HEK293 (cell line): Measurements from ENCODE around the gene CPSF2.

Experiments
- CTCF ChIA-PET: fragments of 350-600 bp; formaldehyde crosslinking; extraction: SDS; loops from one replicate; lab custom pipeline; 2021; ENCODE audit warnings: antibody characterized with exemption; lab: Yijun Ruan, JAX
- POLR2A ChIA-PET: fragments of 300-600 bp; formaldehyde crosslinking; extraction: SDS; loops from one replicate; lab custom pipeline; 2020; ENCODE audit warnings: antibody characterized with exemption, inconsistent platforms; lab: Yijun Ruan, JAX
- H3K27ac ChIP-seq: fragments of 200-500 bp; sonication (Bioruptor generic); 2 replicates; pipeline ENCODE4 v1.5.1; 2014; ENCODE audit warnings: low read depth, low read length, control low read depth, inconsistent platforms; ENCODE audit errors: extremely low read depth
- H3K36me3 ChIP-seq, 2 experiments: fragments of 200-500 bp in 1 of 2; sonication (Bioruptor generic) in 1 of 2; 1 replicate in 1 of 2; 2 replicates in 1 of 2; pipeline ENCODE4 v1.5.1; 2014 to 2017; ENCODE audit warnings: inconsistent platforms in 2 of 2, low read length in 2 of 2; ENCODE audit not compliant: control insufficient read depth in 2 of 2, insufficient read depth in 1 of 2
- H3K4me1 ChIP-seq: fragments of 200-500 bp; sonication (Bioruptor generic); 2 replicates; pipeline ENCODE4 v1.5.1; 2014; ENCODE audit warnings: mild to moderate bottlenecking, low read length, inconsistent platforms; ENCODE audit not compliant: control insufficient read depth, insufficient read depth
- H3K4me3 ChIP-seq: 2 replicates; pipeline ENCODE4 v1.5.1; 2011; ENCODE audit warnings: low read depth, mild to moderate bottlenecking, control low read depth, low read length, moderate library complexity
- H3K9me3 ChIP-seq: fragments of 200-500 bp; sonication (Bioruptor generic); 2 replicates; pipeline ENCODE4 v1.5.1; 2014; ENCODE audit warnings: low read depth, low read length, inconsistent platforms; ENCODE audit not compliant: control insufficient read depth, insufficient read depth
- BCL11B ChIP-seq: fragments of 450-650 bp; formaldehyde crosslinking; IDR thresholded peaks from 2 replicates; pipeline ENCODE4 v1.5.1; 2016; ENCODE audit warnings: low read depth, missing biosample characterization, missing genetic modification characterization
- GLI4 ChIP-seq: fragments of 450-650 bp; formaldehyde crosslinking; IDR thresholded peaks from 2 replicates; pipeline ENCODE4 v1.5.1; 2016; ENCODE audit warnings: missing biosample characterization, missing genetic modification characterization
- GLIS1 ChIP-seq: fragments of 450-650 bp; formaldehyde crosslinking; IDR thresholded peaks from 2 replicates; pipeline ENCODE4 v1.5.1; 2016; ENCODE audit warnings: missing biosample characterization, missing genetic modification characterization
- KLF16 ChIP-seq: fragments of 450-650 bp; formaldehyde crosslinking; IDR thresholded peaks from 2 replicates; pipeline ENCODE4 v1.5.1; 2017; ENCODE audit warnings: missing biosample characterization, missing genetic modification characterization
- OVOL3 ChIP-seq: fragments of 450-650 bp; formaldehyde crosslinking; IDR thresholded peaks from 2 replicates; pipeline ENCODE4 v1.5.1; 2016; ENCODE audit warnings: missing biosample characterization, missing genetic modification characterization
- SP7 ChIP-seq: fragments of 450-650 bp; formaldehyde crosslinking; IDR thresholded peaks from 2 replicates; pipeline ENCODE4 v1.5.1; 2016; ENCODE audit warnings: missing biosample characterization, missing genetic modification characterization
- TCF7L2 ChIP-seq: IDR thresholded peaks from 2 replicates; pipeline ENCODE4 v1.6.1; 2011; ENCODE audit warnings: low read depth, mild to moderate bottlenecking, inconsistent platforms, low read length, moderate library complexity, borderline replicate concordance
- YY1 ChIP-seq: fragments of 450-650 bp; formaldehyde crosslinking; IDR thresholded peaks from 2 replicates; pipeline ENCODE4 v1.5.1; 2018; ENCODE audit warnings: missing biosample characterization, missing genetic modification characterization
- ZBTB48 ChIP-seq: fragments of 450-650 bp; formaldehyde crosslinking; IDR thresholded peaks from 2 replicates; pipeline ENCODE4 v1.5.1; 2016; ENCODE audit warnings: missing biosample characterization, missing genetic modification characterization
- ZEB2 ChIP-seq: fragments of 450-650 bp; formaldehyde crosslinking; IDR thresholded peaks from 2 replicates; pipeline ENCODE4 v1.5.1; 2016; ENCODE audit warnings: missing biosample characterization, missing genetic modification characterization
- ZFP37 ChIP-seq: fragments of 450-650 bp; formaldehyde crosslinking; IDR thresholded peaks from 2 replicates; pipeline ENCODE4 v1.5.1; 2016; ENCODE audit warnings: missing biosample characterization, missing genetic modification characterization
- ZFP69B ChIP-seq: fragments of 450-650 bp; formaldehyde crosslinking; IDR thresholded peaks from 2 replicates; pipeline ENCODE4 v1.5.1; 2016; ENCODE audit warnings: missing biosample characterization, missing genetic modification characterization
- ZNF121 ChIP-seq: fragments of 450-650 bp; formaldehyde crosslinking; IDR thresholded peaks from 2 replicates; pipeline ENCODE4 v1.5.1; 2016; ENCODE audit warnings: missing biosample characterization, missing genetic modification characterization
- ZNF169 ChIP-seq: fragments of 450-650 bp; formaldehyde crosslinking; IDR thresholded peaks from 2 replicates; pipeline ENCODE4 v1.5.1; 2016; ENCODE audit warnings: missing biosample characterization, missing genetic modification characterization
- ZNF23 ChIP-seq: fragments of 450-650 bp; formaldehyde crosslinking; IDR thresholded peaks from 2 replicates; pipeline ENCODE4 v1.5.1; 2016; ENCODE audit warnings: missing biosample characterization, missing genetic modification characterization, borderline replicate concordance
- ZNF266 ChIP-seq: fragments of 450-650 bp; formaldehyde crosslinking; IDR thresholded peaks from 2 replicates; pipeline ENCODE4 v1.5.1; 2016; ENCODE audit warnings: missing biosample characterization, missing genetic modification characterization, low read depth
- ZNF600 ChIP-seq: fragments of 450-650 bp; formaldehyde crosslinking; IDR thresholded peaks from 2 replicates; pipeline ENCODE4 v1.5.1; 2016; ENCODE audit warnings: missing biosample characterization, missing genetic modification characterization
- TF ChIP-seq, protein P1 (sequence below): fragments of 450-650 bp; formaldehyde crosslinking; IDR thresholded peaks from 2 replicates; pipeline ENCODE4 v1.5.1; 2016; ENCODE audit warnings: missing biosample characterization, missing genetic modification characterization
- TF ChIP-seq, protein P2 (sequence below): fragments of 450-650 bp; formaldehyde crosslinking; IDR thresholded peaks from 2 replicates; pipeline ENCODE4 v1.5.1; 2016; ENCODE audit warnings: missing biosample characterization, missing genetic modification characterization
- TF ChIP-seq, protein P3 (sequence below): fragments of 450-650 bp; formaldehyde crosslinking; IDR thresholded peaks from 2 replicates; pipeline ENCODE4 v1.5.1; 2016; ENCODE audit warnings: missing biosample characterization, missing genetic modification characterization
- TF ChIP-seq, protein P4 (sequence below): fragments of 450-650 bp; formaldehyde crosslinking; conservative IDR thresholded peaks from 2 replicates; pipeline ENCODE4 v1.5.1; 2016; ENCODE audit warnings: low read depth, missing biosample characterization, missing genetic modification characterization
- TF ChIP-seq, protein P5 (sequence below): fragments of 450-650 bp; formaldehyde crosslinking; IDR thresholded peaks from 2 replicates; pipeline ENCODE4 v1.5.1; 2016; ENCODE audit warnings: missing biosample characterization, missing genetic modification characterization, borderline replicate concordance
- TF ChIP-seq, protein P6 (sequence below): fragments of 450-650 bp; IDR thresholded peaks from 2 replicates; pipeline ENCODE4 v1.5.1; 2018; ENCODE audit warnings: missing biosample characterization, missing genetic modification characterization

CPSF2 gene

DNA sequence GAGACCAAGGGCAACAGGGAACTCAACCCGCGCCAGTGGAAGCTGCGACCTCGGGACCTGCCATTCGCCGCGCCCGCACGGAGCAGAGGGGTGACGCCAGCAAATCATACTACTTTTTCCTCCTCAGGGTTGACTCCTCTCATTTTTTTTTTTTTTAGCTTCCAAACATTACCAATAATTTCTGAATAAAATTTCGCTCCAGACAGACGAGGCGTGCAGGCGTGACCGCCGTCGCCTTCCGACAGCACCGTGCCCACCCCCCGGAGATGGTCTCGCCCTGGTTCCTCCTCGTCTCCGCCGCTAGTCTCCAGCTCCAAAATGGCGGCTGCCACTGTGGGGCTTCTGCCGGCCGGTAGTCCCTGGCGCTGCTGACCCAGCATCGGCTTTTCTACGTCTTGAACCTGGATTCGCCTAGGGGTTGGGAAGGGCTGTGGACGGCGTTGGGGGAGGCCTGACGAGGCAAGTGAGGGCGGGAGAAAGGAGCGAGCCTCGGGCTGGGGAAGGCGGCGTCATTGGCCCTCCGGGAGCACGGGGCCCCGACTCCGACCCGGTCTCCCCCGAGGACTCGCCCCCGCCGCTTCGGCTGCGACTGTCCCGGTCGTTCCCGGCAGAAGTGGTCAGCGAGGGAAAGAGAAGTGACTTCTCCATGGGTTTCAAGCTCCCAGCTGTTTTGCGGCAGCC is at the start of gene CPSF2, which contains the start of gene NDUFB1:
Gene CPSF2, plus strand, starts transcription at position 300 of the 681 bp plus-strand sequence. CDS start 9,016 bp downstream, outside the sequence.
Gene NDUFB1, minus strand, starts transcription at position 37 of the 681 bp plus-strand sequence. CDS start 4,069 bp downstream, outside the sequence.
- CTCF ChIA-PET, result interaction anchor here (0.6 to 2.3 kb wide), 5 partner anchors 14 to 376 kb away, joined by 3 to 16 read pairs (median 4); partner anchors contain the start of gene ATXN3
- H3K4me3 ChIP-seq, result peak within 1 kb of the TSS; percentile 88
- no peaks in the 10 kb centered on the region for H3K9me3 ChIP-seq
- H3K36me3 ChIP-seq, result peaks cover 32 to 43% of the 10 kb centered on the region in 2 experiments
- H3K27ac ChIP-seq, result peak within 1 kb of the TSS; percentile 97
- H3K4me1 ChIP-seq, result no peaks in the 10 kb centered on the region
- POLR2A ChIA-PET, result interaction anchor here (0.6 to 3.1 kb wide), 11 partner anchors 11 to 612 kb away, joined by 3 to 51 read pairs (median 3); partner anchors contain the start of genes ATXN3 and PPP4R3A
- TF ChIP-seq KLF16 (tag by site-specific recombination), result peak; percentile 84
- peak; percentile 59; the same call in 1 of the 2 replicates for TF ChIP-seq ZNF121
- peak; percentile 34; the same call in 1 of the 2 replicates for TF ChIP-seq BCL11B (tag by site-specific recombination)
- peak; percentile 94 for TF ChIP-seq YY1 (tag by site-specific recombination)
- TF ChIP-seq, protein P1, sequence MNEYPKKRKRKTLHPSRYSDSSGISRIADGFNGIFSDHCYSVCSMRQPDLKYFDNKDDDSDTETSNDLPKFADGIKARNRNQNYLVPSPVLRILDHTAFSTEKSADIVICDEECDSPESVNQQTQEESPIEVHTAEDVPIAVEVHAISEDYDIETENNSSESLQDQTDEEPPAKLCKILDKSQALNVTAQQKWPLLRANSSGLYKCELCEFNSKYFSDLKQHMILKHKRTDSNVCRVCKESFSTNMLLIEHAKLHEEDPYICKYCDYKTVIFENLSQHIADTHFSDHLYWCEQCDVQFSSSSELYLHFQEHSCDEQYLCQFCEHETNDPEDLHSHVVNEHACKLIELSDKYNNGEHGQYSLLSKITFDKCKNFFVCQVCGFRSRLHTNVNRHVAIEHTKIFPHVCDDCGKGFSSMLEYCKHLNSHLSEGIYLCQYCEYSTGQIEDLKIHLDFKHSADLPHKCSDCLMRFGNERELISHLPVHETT (tag by site-specific recombination), result peak; percentile 84; the same call in 1 of the 2 replicates
- peak; percentile 89 for TF ChIP-seq SP7 (tag by site-specific recombination)
- TF ChIP-seq, protein P2, sequence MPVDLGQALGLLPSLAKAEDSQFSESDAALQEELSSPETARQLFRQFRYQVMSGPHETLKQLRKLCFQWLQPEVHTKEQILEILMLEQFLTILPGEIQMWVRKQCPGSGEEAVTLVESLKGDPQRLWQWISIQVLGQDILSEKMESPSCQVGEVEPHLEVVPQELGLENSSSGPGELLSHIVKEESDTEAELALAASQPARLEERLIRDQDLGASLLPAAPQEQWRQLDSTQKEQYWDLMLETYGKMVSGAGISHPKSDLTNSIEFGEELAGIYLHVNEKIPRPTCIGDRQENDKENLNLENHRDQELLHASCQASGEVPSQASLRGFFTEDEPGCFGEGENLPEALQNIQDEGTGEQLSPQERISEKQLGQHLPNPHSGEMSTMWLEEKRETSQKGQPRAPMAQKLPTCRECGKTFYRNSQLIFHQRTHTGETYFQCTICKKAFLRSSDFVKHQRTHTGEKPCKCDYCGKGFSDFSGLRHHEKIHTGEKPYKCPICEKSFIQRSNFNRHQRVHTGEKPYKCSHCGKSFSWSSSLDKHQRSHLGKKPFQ (tag by site-specific recombination), result peak; percentile 29; the same call in 1 of the 2 replicates
- TF ChIP-seq GLIS1 (tag by site-specific recombination), result 0 out of 2 replicates have a peak, but pooled peaks have one; percentile 5
- TF ChIP-seq, protein P3, sequence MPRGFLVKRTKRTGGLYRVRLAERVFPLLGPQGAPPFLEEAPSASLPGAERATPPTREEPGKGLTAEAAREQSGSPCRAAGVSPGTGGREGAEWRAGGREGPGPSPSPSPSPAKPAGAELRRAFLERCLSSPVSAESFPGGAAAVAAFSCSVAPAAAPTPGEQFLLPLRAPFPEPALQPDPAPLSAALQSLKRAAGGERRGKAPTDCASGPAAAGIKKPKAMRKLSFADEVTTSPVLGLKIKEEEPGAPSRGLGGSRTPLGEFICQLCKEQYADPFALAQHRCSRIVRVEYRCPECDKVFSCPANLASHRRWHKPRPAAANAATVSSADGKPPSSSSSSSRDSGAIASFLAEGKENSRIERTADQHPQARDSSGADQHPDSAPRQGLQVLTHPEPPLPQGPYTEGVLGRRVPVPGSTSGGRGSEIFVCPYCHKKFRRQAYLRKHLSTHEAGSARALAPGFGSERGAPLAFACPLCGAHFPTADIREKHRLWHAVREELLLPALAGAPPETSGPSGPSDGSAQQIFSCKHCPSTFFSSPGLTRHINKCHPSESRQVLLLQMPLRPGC (tag by site-specific recombination), result peak; percentile 55; the same call in 1 of the 2 replicates
- TF ChIP-seq, protein P4, sequence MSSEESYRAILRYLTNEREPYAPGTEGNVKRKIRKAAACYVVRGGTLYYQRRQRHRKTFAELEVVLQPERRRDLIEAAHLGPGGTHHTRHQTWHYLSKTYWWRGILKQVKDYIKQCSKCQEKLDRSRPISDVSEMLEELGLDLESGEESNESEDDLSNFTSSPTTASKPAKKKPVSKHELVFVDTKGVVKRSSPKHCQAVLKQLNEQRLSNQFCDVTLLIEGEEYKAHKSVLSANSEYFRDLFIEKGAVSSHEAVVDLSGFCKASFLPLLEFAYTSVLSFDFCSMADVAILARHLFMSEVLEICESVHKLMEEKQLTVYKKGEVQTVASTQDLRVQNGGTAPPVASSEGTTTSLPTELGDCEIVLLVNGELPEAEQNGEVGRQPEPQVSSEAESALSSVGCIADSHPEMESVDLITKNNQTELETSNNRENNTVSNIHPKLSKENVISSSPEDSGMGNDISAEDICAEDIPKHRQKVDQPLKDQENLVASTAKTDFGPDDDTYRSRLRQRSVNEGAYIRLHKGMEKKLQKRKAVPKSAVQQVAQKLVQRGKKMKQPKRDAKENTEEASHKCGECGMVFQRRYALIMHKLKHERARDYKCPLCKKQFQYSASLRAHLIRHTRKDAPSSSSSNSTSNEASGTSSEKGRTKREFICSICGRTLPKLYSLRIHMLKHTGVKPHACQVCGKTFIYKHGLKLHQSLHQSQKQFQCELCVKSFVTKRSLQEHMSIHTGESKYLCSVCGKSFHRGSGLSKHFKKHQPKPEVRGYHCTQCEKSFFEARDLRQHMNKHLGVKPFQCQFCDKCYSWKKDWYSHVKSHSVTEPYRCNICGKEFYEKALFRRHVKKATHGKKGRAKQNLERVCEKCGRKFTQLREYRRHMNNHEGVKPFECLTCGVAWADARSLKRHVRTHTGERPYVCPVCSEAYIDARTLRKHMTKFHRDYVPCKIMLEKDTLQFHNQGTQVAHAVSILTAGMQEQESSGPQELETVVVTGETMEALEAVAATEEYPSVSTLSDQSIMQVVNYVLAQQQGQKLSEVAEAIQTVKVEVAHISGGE (tag by site-specific recombination), result peak; percentile 44; the same call in 1 of the 2 replicates
- TF ChIP-seq OVOL3 (tag by site-specific recombination), result 0 out of 2 replicates have a peak, but pooled peaks have one; percentile 44
- TF ChIP-seq ZNF169 (tag by site-specific recombination), result no peak
- TF ChIP-seq, protein P5, sequence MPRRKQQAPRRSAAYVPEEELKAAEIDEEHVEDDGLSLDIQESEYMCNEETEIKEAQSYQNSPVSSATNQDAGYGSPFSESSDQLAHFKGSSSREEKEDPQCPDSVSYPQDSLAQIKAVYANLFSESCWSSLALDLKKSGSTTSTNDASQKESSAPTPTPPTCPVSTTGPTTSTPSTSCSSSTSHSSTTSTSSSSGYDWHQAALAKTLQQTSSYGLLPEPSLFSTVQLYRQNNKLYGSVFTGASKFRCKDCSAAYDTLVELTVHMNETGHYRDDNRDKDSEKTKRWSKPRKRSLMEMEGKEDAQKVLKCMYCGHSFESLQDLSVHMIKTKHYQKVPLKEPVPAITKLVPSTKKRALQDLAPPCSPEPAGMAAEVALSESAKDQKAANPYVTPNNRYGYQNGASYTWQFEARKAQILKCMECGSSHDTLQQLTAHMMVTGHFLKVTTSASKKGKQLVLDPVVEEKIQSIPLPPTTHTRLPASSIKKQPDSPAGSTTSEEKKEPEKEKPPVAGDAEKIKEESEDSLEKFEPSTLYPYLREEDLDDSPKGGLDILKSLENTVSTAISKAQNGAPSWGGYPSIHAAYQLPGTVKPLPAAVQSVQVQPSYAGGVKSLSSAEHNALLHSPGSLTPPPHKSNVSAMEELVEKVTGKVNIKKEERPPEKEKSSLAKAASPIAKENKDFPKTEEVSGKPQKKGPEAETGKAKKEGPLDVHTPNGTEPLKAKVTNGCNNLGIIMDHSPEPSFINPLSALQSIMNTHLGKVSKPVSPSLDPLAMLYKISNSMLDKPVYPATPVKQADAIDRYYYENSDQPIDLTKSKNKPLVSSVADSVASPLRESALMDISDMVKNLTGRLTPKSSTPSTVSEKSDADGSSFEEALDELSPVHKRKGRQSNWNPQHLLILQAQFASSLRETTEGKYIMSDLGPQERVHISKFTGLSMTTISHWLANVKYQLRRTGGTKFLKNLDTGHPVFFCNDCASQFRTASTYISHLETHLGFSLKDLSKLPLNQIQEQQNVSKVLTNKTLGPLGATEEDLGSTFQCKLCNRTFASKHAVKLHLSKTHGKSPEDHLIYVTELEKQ (tag by site-specific recombination), result no peak
- TF ChIP-seq ZBTB48 (tag by site-specific recombination), result peak; percentile 77; the same call in 1 of the 2 replicates
- TF ChIP-seq ZNF23 (tag by site-specific recombination), result no peak
- peak; percentile 60; the same call in 1 of the 2 replicates for TF ChIP-seq ZNF600 (tag by site-specific recombination)
- TF ChIP-seq ZFP37, result peak; percentile 50
- 0 out of 2 replicates have a peak, but pooled peaks have one; percentile 20 for TF ChIP-seq GLI4 (tag by site-specific recombination)
- TF ChIP-seq ZEB2 (tag by site-specific recombination), result peak; percentile 52
- TF ChIP-seq ZNF266 (tag by site-specific recombination), result no peak
- TF ChIP-seq ZFP69B (tag by site-specific recombination), result peak; percentile 37; the same call in 1 of the 2 replicates
- TF ChIP-seq, protein P6, sequence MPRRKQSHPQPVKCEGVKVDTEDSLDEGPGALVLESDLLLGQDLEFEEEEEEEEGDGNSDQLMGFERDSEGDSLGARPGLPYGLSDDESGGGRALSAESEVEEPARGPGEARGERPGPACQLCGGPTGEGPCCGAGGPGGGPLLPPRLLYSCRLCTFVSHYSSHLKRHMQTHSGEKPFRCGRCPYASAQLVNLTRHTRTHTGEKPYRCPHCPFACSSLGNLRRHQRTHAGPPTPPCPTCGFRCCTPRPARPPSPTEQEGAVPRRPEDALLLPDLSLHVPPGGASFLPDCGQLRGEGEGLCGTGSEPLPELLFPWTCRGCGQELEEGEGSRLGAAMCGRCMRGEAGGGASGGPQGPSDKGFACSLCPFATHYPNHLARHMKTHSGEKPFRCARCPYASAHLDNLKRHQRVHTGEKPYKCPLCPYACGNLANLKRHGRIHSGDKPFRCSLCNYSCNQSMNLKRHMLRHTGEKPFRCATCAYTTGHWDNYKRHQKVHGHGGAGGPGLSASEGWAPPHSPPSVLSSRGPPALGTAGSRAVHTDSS (tag by site-specific recombination), result no peak
- 0 out of 2 replicates have a peak, but pooled peaks have one; percentile 10 for TF ChIP-seq TCF7L2
